Caco-2 (cell line): ENCODE measurements around the gene CLTB. TPM values are rescaled to one million over a fixed set of nuclear protein-coding genes. Genes with fewer than 3 reads are reported as not detected.

Experiments used
- BruUV-seq: library from RNA; stranded (reverse); fragments of 400-500 nt; replicated peaks from 2 replicates; lab custom pipeline; 2021; lab: Mats Ljungman, UMichigan
- CTCF ChIA-PET: fragments of 300-600 bp; sonication (Branson Sonifier 250); formaldehyde crosslinking; loops from one replicate; lab custom pipeline; 2022; ENCODE audit warnings: antibody characterized with exemption; lab: Charles Lee
- POLR2A ChIA-PET: fragments of 300-600 bp; sonication (Branson Sonifier 250); formaldehyde crosslinking; loops from one replicate; lab custom pipeline; 2022; ENCODE audit warnings: antibody characterized with exemption; lab: Charles Lee
- DNase-seq, 2 experiments: peaks; one replicate each; pipeline versions ENCODE4 v3.0.0 to v3.0.0-alpha.2; 2020 to 2022
- H3K27me3 ChIP-seq: replicated peaks from 2 replicates; pipeline ENCODE4 v1.6.0; 2011; ENCODE audit warnings: low read length; ENCODE audit not compliant: control insufficient read depth, insufficient read depth
- H3K36me3 ChIP-seq: 2 replicates; pipeline ENCODE4 v1.5.1; 2011; ENCODE audit warnings: low read length; ENCODE audit not compliant: control insufficient read depth, insufficient read depth
- H3K4me1 ChIP-seq: fragments of 250-450 bp; sonication (Bioruptor Pico); 2 replicates; pipeline ENCODE4 v1.5.1; 2020; ENCODE audit warnings: mild to moderate bottlenecking
- H3K4me3 ChIP-seq: 2 replicates; pipeline ENCODE4 v1.5.1; 2011; ENCODE audit warnings: low read depth, mild to moderate bottlenecking, control low read depth, low read length
- H3K9me3 ChIP-seq: fragments of 250-450 bp; sonication (Bioruptor Pico); 2 replicates; pipeline ENCODE4 v1.5.1; 2020; ENCODE audit warnings: mild to moderate bottlenecking, moderate library complexity
- H3K27ac Mint-ChIP-seq: one replicate; pipeline ENCODE4 v1.8.0; 2022; ENCODE audit warnings: mixed read lengths; ENCODE audit not compliant: unreplicated experiment
- H3K27me3 Mint-ChIP-seq: one replicate; pipeline ENCODE4 v1.8.0; 2022; ENCODE audit warnings: mixed read lengths; ENCODE audit not compliant: insufficient read depth, unreplicated experiment
- H3K36me3 Mint-ChIP-seq: one replicate; pipeline ENCODE4 v1.8.0; 2022; ENCODE audit warnings: mild to moderate bottlenecking, mixed read lengths; ENCODE audit not compliant: insufficient read depth, unreplicated experiment
- H3K4me1 Mint-ChIP-seq: one replicate; pipeline ENCODE4 v1.8.0; 2022; ENCODE audit warnings: low read depth, mixed read lengths; ENCODE audit not compliant: unreplicated experiment
- H3K4me3 Mint-ChIP-seq: one replicate; pipeline ENCODE4 v1.8.0; 2022; ENCODE audit warnings: mild to moderate bottlenecking, moderate library complexity, mixed read lengths; ENCODE audit not compliant: unreplicated experiment
- H3K9me3 Mint-ChIP-seq: one replicate; pipeline ENCODE4 v1.8.0; 2022; ENCODE audit warnings: mixed read lengths; ENCODE audit not compliant: unreplicated experiment
- intact Hi-C: fragments of 100-400 bp; cut with micrococcal nuclease; formaldehyde crosslinking; loops from one replicate; pipeline ENCODE4 v1.10.0; 2022; ENCODE audit not compliant: unreplicated experiment
- total RNA-seq: library from RNA; stranded (reverse); gene quantifications from 2 replicates; pipeline ENCODE4 v1.2.3, GENCODE V29; 2022
- TF ChIP-seq, protein P1 (sequence below), 2 experiments: fragments of 200-600 bp in 1 of 2; IDR thresholded peaks; 1 replicate in 1 of 2; 2 replicates in 1 of 2; pipeline versions ENCODE4 v1.5.1 to v1.8.0; 2011 to 2022; ENCODE audit warnings: antibody characterized with exemption in 1 of 2, control low read depth in 1 of 2, inconsistent platforms in 1 of 2, low read depth in 1 of 2, low read length in 1 of 2, mild to moderate bottlenecking in 1 of 2, moderate library complexity in 1 of 2; ENCODE audit not compliant: insufficient read depth in 1 of 2, severe bottlenecking in 1 of 2, unreplicated experiment in 1 of 2

The CLTB gene
- total RNA-seq, 1 experiment from 2014 or later = 78.9 TPM

DNA sequence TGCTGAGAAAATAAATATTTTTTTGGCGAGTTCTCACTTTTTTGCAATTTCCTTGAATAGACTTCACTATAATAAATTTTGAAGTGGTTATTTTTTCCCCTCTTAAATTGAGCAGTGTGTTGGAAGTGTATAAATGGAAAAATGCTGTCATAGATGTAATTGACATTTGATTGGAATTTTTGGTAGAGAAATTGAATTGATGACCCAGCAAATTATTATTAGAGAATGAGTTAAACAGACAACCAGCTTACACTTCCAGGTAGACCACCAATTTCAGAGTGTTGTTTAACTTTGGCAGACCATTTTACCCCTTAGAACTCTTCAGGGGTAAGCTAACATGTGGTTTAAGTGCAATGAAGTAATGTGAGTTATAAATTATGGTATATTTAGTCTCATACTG lies 33.7 kb upstream of the CLTB start:
- intact Hi-C loops = no loop called here
- TSS peak; percentile 42 for BruUV-seq
- Mint-ChIP-seq H3K4me3 (no peak overlapping the region), H3K4me1 (peaks cover 7% of the 10 kb centered on the region), H3K27me3 (no peaks in the 10 kb centered on the region), H3K27ac (no peak overlapping the region), H3K36me3 (peaks cover 49% of the 10 kb centered on the region), H3K9me3 (no peaks in the 10 kb centered on the region)
- no peak for DNase-seq
- CTCF ChIA-PET = interaction anchor here (0.6 kb wide), 1 partner anchor 9 kb away, joined by 3 read pairs; no protein-coding TSS in a partner anchor
- H3K4me1 ChIP-seq = peaks cover 12% of the 10 kb centered on the region; the same call in 1 of the 2 replicates
- H3K9me3 ChIP-seq = no peaks in the 10 kb centered on the region
- H3K4me3 ChIP-seq = no peak overlapping the region
- TF ChIP-seq, protein P1, sequence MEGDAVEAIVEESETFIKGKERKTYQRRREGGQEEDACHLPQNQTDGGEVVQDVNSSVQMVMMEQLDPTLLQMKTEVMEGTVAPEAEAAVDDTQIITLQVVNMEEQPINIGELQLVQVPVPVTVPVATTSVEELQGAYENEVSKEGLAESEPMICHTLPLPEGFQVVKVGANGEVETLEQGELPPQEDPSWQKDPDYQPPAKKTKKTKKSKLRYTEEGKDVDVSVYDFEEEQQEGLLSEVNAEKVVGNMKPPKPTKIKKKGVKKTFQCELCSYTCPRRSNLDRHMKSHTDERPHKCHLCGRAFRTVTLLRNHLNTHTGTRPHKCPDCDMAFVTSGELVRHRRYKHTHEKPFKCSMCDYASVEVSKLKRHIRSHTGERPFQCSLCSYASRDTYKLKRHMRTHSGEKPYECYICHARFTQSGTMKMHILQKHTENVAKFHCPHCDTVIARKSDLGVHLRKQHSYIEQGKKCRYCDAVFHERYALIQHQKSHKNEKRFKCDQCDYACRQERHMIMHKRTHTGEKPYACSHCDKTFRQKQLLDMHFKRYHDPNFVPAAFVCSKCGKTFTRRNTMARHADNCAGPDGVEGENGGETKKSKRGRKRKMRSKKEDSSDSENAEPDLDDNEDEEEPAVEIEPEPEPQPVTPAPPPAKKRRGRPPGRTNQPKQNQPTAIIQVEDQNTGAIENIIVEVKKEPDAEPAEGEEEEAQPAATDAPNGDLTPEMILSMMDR (IDR thresholded peaks at IDR 0.05; ENCODE audit: insufficient read depth in 1 of 2, low read depth in 1 of 2, low read length in 1 of 2, severe bottlenecking in 1 of 2, unreplicated experiment in 1 of 2) = no peak
- H3K27me3 ChIP-seq = no peaks in the 10 kb centered on the region
- no peaks in the 10 kb centered on the region; the same call in none of the 2 replicates for H3K36me3 ChIP-seq
- POLR2A ChIA-PET = no interaction called here

DNA sequence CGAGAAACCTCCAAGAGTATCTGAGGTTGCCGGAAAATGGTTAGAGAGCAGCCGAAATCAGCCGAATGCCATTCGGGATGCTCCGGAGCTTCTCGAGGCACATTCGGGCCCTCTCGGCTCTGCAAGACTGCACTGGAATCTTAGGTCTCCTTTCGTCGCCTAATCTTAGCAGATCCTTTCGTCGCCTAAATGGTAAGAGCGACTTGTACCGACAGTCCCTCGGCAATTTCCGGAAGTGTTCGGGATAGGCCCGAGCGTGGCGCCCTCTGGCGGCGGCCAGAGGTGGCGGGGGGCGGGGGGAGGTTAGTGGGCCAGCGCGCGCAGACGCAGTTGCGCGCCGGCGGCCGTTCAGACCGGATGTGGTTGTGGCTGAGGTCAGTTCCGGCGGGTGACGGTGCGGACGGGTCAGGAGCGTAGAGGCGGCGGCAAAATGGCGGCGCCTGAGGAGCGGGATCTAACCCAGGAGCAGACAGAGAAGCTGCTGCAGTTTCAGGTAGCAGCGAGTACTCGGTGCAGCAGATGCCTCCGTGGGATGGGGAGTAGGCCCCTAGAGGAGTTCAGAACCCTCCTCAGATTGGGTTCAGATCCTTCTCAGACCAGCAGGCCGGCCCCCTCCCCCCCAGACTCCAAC lies 31.8 kb upstream of the CLTB start, which contains the start of gene FAF2:
FAF2 (plus strand) TSS at position 408 of the 631 bp plus-strand sequence; CDS start at position 431, 23 bp downstream.
- CTCF ChIA-PET = interaction anchor here (0.6 to 1.8 kb wide), 25 partner anchors 16 to 718 kb away, joined by 3 to 24 read pairs (median 5); partner anchors contain the start of genes CLTB and RNF44

DNA sequence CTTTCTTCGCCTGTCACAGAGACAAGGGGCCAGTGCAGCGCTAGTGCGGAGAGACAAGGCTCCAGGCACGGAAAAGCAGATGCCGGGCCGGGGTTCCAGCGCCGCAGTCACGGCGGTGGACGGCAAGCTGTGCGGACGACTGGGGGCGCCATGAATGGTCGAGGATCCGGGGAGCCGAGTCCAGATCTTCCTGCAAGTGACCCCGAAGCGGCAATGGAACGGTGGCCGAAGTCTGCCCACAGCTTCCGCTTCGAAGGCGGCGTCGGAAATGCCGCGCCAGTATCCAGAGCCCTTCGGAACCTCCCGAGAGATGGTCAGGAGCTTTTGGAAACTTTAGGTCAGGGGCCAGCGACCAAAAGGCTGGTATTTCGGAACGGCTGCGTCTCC lies 31.2 kb upstream of the CLTB start:
- Histone ChIP-seq H3K4me1 (peaks cover 12% of the 10 kb centered on the region; the same call in 1 of the 2 replicates), H3K36me3 (no peaks in the 10 kb centered on the region), H3K9me3 (no peaks in the 10 kb centered on the region), H3K4me3 (peak overlapping the region; percentile 57), H3K27me3 (no peaks in the 10 kb centered on the region)
- peaks cover 5% of the 10 kb centered on the region for H3K4me1 Mint-ChIP-seq
- ChIA-PET POLR2A (interaction anchor here (0.6 to 2.1 kb wide), 10 partner anchors 19 to 979 kb away, joined by 3 to 23 read pairs (median 5); partner anchors contain the start of genes CLTB, GRK6, KIAA1191 and RNF44), CTCF (interaction anchor here (0.6 to 1.8 kb wide), 25 partner anchors 16 to 717 kb away, joined by 3 to 24 read pairs (median 5); partner anchors contain the start of genes CLTB and RNF44)
- H3K27ac Mint-ChIP-seq = peak overlapping the region; percentile 91
- TSS peak; percentile 87 for BruUV-seq
- H3K36me3 Mint-ChIP-seq = peaks cover 28% of the 10 kb centered on the region
- intact Hi-C loops = no loop called here
- H3K9me3 Mint-ChIP-seq = no peaks in the 10 kb centered on the region
- H3K27me3 Mint-ChIP-seq = no peaks in the 10 kb centered on the region
- TF ChIP-seq, protein P1 (IDR thresholded peaks at IDR 0.05; ENCODE audit: insufficient read depth in 1 of 2, low read depth in 1 of 2, low read length in 1 of 2, severe bottlenecking in 1 of 2, unreplicated experiment in 1 of 2) = peak in 1 of 2 experiments; percentile 33
- no peak for DNase-seq
- peak overlapping the region; percentile 86 for H3K4me3 Mint-ChIP-seq

More for the DNA sequence above, 31.8 kb upstream of the CLTB start, which contains the start of gene FAF2:
- intact Hi-C loops = loop anchor here (1.0 to 2.0 kb wide), 3 partner anchors 32 to 89 kb away; partner anchors contain the start of genes CLTB, HIGD2A, NOP16 and RNF44
- no peaks in the 10 kb centered on the region for H3K9me3 ChIP-seq
- Mint-ChIP-seq H3K4me1 (peaks cover 7% of the 10 kb centered on the region), H3K9me3 (no peaks in the 10 kb centered on the region), H3K36me3 (peaks cover 33% of the 10 kb centered on the region), H3K27ac (peak within 1 kb of the TSS; percentile 91), H3K27me3 (no peaks in the 10 kb centered on the region), H3K4me3 (peak within 1 kb of the TSS; percentile 86)
- peak within 1 kb of the TSS; percentile 88 for H3K4me3 ChIP-seq
- H3K36me3 ChIP-seq = no peaks in the 10 kb centered on the region
- POLR2A ChIA-PET = interaction anchor here (0.5 to 2.1 kb wide), 11 partner anchors 18 to 1697 kb away, joined by 3 to 23 read pairs (median 5); partner anchors contain the start of genes CLTB, GRK6, KIAA1191 and RNF44
- peak; percentile 97 to 99 for DNase-seq
- TF ChIP-seq, protein P1 (IDR thresholded peaks at IDR 0.05; ENCODE audit: insufficient read depth in 1 of 2, low read depth in 1 of 2, low read length in 1 of 2, severe bottlenecking in 1 of 2, unreplicated experiment in 1 of 2) = peak; percentile 92 to 93
- H3K4me1 ChIP-seq = peaks cover 12% of the 10 kb centered on the region; the same call in 1 of the 2 replicates
- no TSS peak for BruUV-seq
- no peaks in the 10 kb centered on the region for H3K27me3 ChIP-seq
